Measurements from ENCODE around the gene ACACB.

The ACACB gene

GRCh38 chr12:109253913-109254544, 137.6 kb downstream of the ACACB start:
- no peak for DNase-seq (ENCODE audit: low read depth, low spot score)
- TF ChIP-seq CTCF (IDR thresholded peaks at IDR 0.05; ENCODE audit: low read depth, low read length): no peak
- in situ Hi-C loops (cut with HindIII; ENCODE audit: low sequenced_read_pairs): no loop called here
- no peak overlapping the region for H3K4me3 ChIP-seq (ENCODE audit: low read depth, low read length)

GRCh38 chr12:109255377-109255776, 139.0 kb downstream of the ACACB start:
- peak; percentile 14 for TF ChIP-seq CTCF (IDR thresholded peaks at IDR 0.05; ENCODE audit: low read depth, low read length)
- in situ Hi-C loops (cut with HindIII; ENCODE audit: low sequenced_read_pairs): no loop called here
- no peak overlapping the region for H3K4me3 ChIP-seq (ENCODE audit: low read depth, low read length)
- DNase-seq (ENCODE audit: low read depth, low spot score): no peak

GRCh38 chr12:109256011-109256410, 139.6 kb downstream of the ACACB start:
- no peak for TF ChIP-seq CTCF (IDR thresholded peaks at IDR 0.05; ENCODE audit: low read depth, low read length)
- no peak for DNase-seq (ENCODE audit: low read depth, low spot score)
- in situ Hi-C loops (cut with HindIII; ENCODE audit: low sequenced_read_pairs): no loop called here
- no peak overlapping the region for H3K4me3 ChIP-seq (ENCODE audit: low read depth, low read length)

GRCh38 chr12:109258201-109258600, 141.8 kb downstream of the ACACB start:
- in situ Hi-C loops (cut with HindIII; ENCODE audit: low sequenced_read_pairs): no loop called here
- TF ChIP-seq CTCF (IDR thresholded peaks at IDR 0.05; ENCODE audit: low read depth, low read length): no peak
- H3K4me3 ChIP-seq (ENCODE audit: low read depth, low read length): no peak overlapping the region
- no peak for DNase-seq (ENCODE audit: low read depth, low spot score)

GRCh38 chr12:109258607-109259544, 142.5 kb downstream of the ACACB start:
- no peak for TF ChIP-seq CTCF (IDR thresholded peaks at IDR 0.05; ENCODE audit: low read depth, low read length)
- H3K4me3 ChIP-seq (ENCODE audit: low read depth, low read length): no peak overlapping the region
- no peak for DNase-seq (ENCODE audit: low read depth, low spot score)
- in situ Hi-C loops (cut with HindIII; ENCODE audit: low sequenced_read_pairs): no loop called here

GRCh38 chr12:109259545-109259895, 143.1 kb downstream of the ACACB start:
- no peak for DNase-seq (ENCODE audit: low read depth, low spot score)
- no peak overlapping the region for H3K4me3 ChIP-seq (ENCODE audit: low read depth, low read length)
- in situ Hi-C loops (cut with HindIII; ENCODE audit: low sequenced_read_pairs): no loop called here
- no peak for TF ChIP-seq CTCF (IDR thresholded peaks at IDR 0.05; ENCODE audit: low read depth, low read length)
